GM21515 (cell line): ENCODE measurements around the gene POLD1.

Source experiments
- ATAC-seq: cut with Tn5 transposase; IDR thresholded peaks from one replicate; pipeline ENCODE4 v1.9.1; 2021; ENCODE audit not compliant: unreplicated experiment

Gene POLD1

GRCh38 chr19:50365434-50366306, 18.5 kb upstream of the POLD1 start, which contains the start of gene NAPSA:
NAPSA (minus strand) TSS chr19:50365639; CDS start chr19:50365621, 18 bp downstream.
- ATAC-seq = no peak

GRCh38 chr19:50368649-50369570, 15.2 kb upstream of the POLD1 start:
- no peak for ATAC-seq

GRCh38 chr19:50371914-50372475, 12.2 kb upstream of the POLD1 start:
- no peak for ATAC-seq

- peak; percentile 63 for ATAC-seq
Measured at GRCh38 chr19:50376166-50377050, 7.7 kb upstream of the POLD1 start, which contains the start of gene NR1H2. NR1H2 (plus strand) TSS chr19:50376457; CDS start chr19:50377606, 1,149 bp downstream.

GRCh38 chr19:50377051-50377461, 7.1 kb upstream of the POLD1 start:
- peak; percentile 9 for ATAC-seq

GRCh38 chr19:50377517-50377916, 6.6 kb upstream of the POLD1 start:
- ATAC-seq = no peak

GRCh38 chr19:50378169-50378862, 5.8 kb upstream of the POLD1 start:
- no peak for ATAC-seq

GRCh38 chr19:50378863-50379236, 5.3 kb upstream of the POLD1 start:
- ATAC-seq = no peak

GRCh38 chr19:50379602-50380001, 4.5 kb upstream of the POLD1 start:
- no peak for ATAC-seq

- no peak for ATAC-seq
Measured at GRCh38 chr19:50380137-50380536, 4.0 kb upstream of the POLD1 start.

GRCh38 chr19:50380751-50381151, 3.4 kb upstream of the POLD1 start:
- ATAC-seq = no peak

GRCh38 chr19:50381881-50382729, 2.0 kb upstream of the POLD1 start:
- no peak for ATAC-seq

GRCh38 chr19:50383001-50383851, 921 bp upstream of the POLD1 start:
- no peak for ATAC-seq

GRCh38 chr19:50384685-50385535, 763 bp downstream of the POLD1 start:
- no peak for ATAC-seq

GRCh38 chr19:50387176-50387867, 3.2 kb downstream of the POLD1 start:
- ATAC-seq = no peak

- ATAC-seq = no peak
Measured at GRCh38 chr19:50387868-50388245, 3.7 kb downstream of the POLD1 start.
